ENCODE results near the gene HCST.

Gene HCST

GRCh38 chr19:35894342-35894741 lies 8.0 kb upstream of the HCST start:
- H3K4me1 ChIP-seq (ENCODE audit: control insufficient read depth, low read length), result peaks cover 8% of the 10 kb centered on the region
- H3F3A ChIP-seq (ENCODE audit: control insufficient read depth, insufficient read depth), result peaks cover 6% of the 10 kb centered on the region; the same call in 1 of the 2 replicates
- peaks cover 97% of the 10 kb centered on the region for H3K36me3 ChIP-seq (ENCODE audit: control insufficient read depth, low read length)
- H3K79me2 ChIP-seq (ENCODE audit: control insufficient read depth, low read length), result peaks cover 40% of the 10 kb centered on the region
- no peak overlapping the region for H3K4me3 ChIP-seq (ENCODE audit: low read length)
- H3K27me3 ChIP-seq (ENCODE audit: control insufficient read depth, low read length), result no peaks in the 10 kb centered on the region
- H3K9me2 ChIP-seq (replicated peaks; ENCODE audit: control insufficient read depth, low read length), result no peaks in the 10 kb centered on the region
- TF ChIP-seq EZH2phosphoT487 (IDR thresholded peaks at IDR 0.05; ENCODE audit: borderline replicate concordance, low read length) (no peak), CTCF (IDR thresholded peaks at IDR 0.05; ENCODE audit: low read depth, low read length, poor library complexity, severe bottlenecking) (no peak)
- peaks cover 18% of the 10 kb centered on the region for H4K20me1 ChIP-seq (ENCODE audit: control insufficient read depth, insufficient read depth, low read depth, low read length)
- no peak overlapping the region for H3K4me2 ChIP-seq (ENCODE audit: low read length)
- no peaks in the 10 kb centered on the region for H3K9me3 ChIP-seq (ENCODE audit: control insufficient read depth, insufficient read depth, low read length)
- no peak overlapping the region for H3K27ac ChIP-seq (ENCODE audit: low read depth, low read length)

- Histone ChIP-seq H3K79me2 (ENCODE audit: control insufficient read depth, low read length) (peaks cover 51% of the 10 kb centered on the region), H3K36me3 (ENCODE audit: control insufficient read depth, low read length) (peaks cover 84% of the 10 kb centered on the region), H3K4me2 (ENCODE audit: low read length) (no peak overlapping the region), H3K9me2 (replicated peaks; ENCODE audit: control insufficient read depth, low read length) (no peaks in the 10 kb centered on the region), H3K4me1 (ENCODE audit: control insufficient read depth, low read length) (peaks cover 12% of the 10 kb centered on the region), H3K27ac (ENCODE audit: low read depth, low read length) (no peak overlapping the region), H3F3A (ENCODE audit: control insufficient read depth, insufficient read depth) (peaks cover 5% of the 10 kb centered on the region; the same call in 1 of the 2 replicates), H3K27me3 (ENCODE audit: control insufficient read depth, low read length) (no peaks in the 10 kb centered on the region), H3K9me3 (ENCODE audit: control insufficient read depth, insufficient read depth, low read length) (no peaks in the 10 kb centered on the region), H4K20me1 (ENCODE audit: control insufficient read depth, insufficient read depth, low read depth, low read length) (peaks cover 18% of the 10 kb centered on the region), H3K4me3 (ENCODE audit: low read length) (no peak overlapping the region)
- TF ChIP-seq CTCF (IDR thresholded peaks at IDR 0.05; ENCODE audit: low read depth, low read length, poor library complexity, severe bottlenecking), result no peak
- TF ChIP-seq EZH2phosphoT487 (IDR thresholded peaks at IDR 0.05; ENCODE audit: borderline replicate concordance, low read length), result no peak
These were observed 6.3 kb upstream of the HCST start for GRCh38 chr19:35895911-35896642.

DNA sequence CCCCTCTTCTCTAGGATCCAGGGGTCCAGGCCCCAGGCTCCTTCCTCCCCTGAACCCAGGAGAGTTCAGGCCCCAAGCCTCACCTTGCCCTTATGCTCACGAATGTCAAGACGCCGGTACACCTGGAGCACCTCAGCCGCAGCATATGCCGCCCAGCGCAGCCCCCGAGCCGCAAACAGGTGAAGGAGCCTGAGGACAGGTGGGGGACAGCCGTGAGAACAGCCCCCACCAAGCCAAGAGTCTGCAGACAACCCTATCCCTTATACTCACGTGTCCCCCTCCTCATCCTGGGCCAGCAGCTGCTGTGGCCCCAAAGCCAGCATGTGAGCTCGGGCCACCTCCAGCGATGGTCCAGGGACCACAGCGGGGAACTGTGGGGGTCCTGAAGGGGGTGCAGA lies 5.7 kb upstream of the HCST start:
- Histone ChIP-seq H3K4me3 (ENCODE audit: low read length) (no peak overlapping the region), H3K9me2 (replicated peaks; ENCODE audit: control insufficient read depth, low read length) (no peaks in the 10 kb centered on the region), H3K27ac (ENCODE audit: low read depth, low read length) (no peak overlapping the region), H3F3A (ENCODE audit: control insufficient read depth, insufficient read depth) (peaks cover 7% of the 10 kb centered on the region), H3K36me3 (ENCODE audit: control insufficient read depth, low read length) (peaks cover 78% of the 10 kb centered on the region), H3K4me1 (ENCODE audit: control insufficient read depth, low read length) (peaks cover 18% of the 10 kb centered on the region), H4K20me1 (ENCODE audit: control insufficient read depth, insufficient read depth, low read depth, low read length) (peaks cover 18% of the 10 kb centered on the region), H3K9me3 (ENCODE audit: control insufficient read depth, insufficient read depth, low read length) (no peaks in the 10 kb centered on the region), H3K4me2 (ENCODE audit: low read length) (no peak overlapping the region), H3K27me3 (ENCODE audit: control insufficient read depth, low read length) (no peaks in the 10 kb centered on the region), H3K79me2 (ENCODE audit: control insufficient read depth, low read length) (peaks cover 52% of the 10 kb centered on the region)
- TF ChIP-seq EZH2phosphoT487 (IDR thresholded peaks at IDR 0.05; ENCODE audit: borderline replicate concordance, low read length) (no peak), CTCF (IDR thresholded peaks at IDR 0.05; ENCODE audit: low read depth, low read length, poor library complexity, severe bottlenecking) (no peak)

All from DOHH2 (cell line).